SJSA1 (cell line): Measurements from ENCODE around the gene MARCHF2. TPM values are rescaled to one million over a fixed set of nuclear protein-coding genes. Genes with fewer than 3 reads are reported as not detected.
"Not testable (repeated sequence)": the region's sequence is repeated elsewhere in the genome, so short reads cannot be mapped to it uniquely, and the experiment has no call there.

Experiments
- DNase-seq, 2 experiments: peaks; one replicate each; pipeline ENCODE4 v3.0.0-alpha.2; 2015 to 2020; ENCODE audit warnings: low spot score in 2 of 2, low read depth in 1 of 2
- H3K27ac ChIP-seq: fragments of 250-450 bp; sonication (Bioruptor Pico); 2 replicates; pipeline ENCODE4 v1.5.1; 2020; ENCODE audit warnings: mild to moderate bottlenecking, moderate library complexity
- H3K27me3 ChIP-seq: fragments of 250-450 bp; sonication (Bioruptor Pico); replicated peaks from 2 replicates; pipeline ENCODE4 v1.5.1; 2020; ENCODE audit warnings: mild to moderate bottlenecking, moderate library complexity
- H3K36me3 ChIP-seq: fragments of 250-450 bp; sonication (Bioruptor Pico); 2 replicates; pipeline ENCODE4 v1.5.1; 2020; ENCODE audit warnings: mild to moderate bottlenecking
- H3K4me1 ChIP-seq: fragments of 250-450 bp; sonication (Bioruptor Pico); replicated peaks from 2 replicates; pipeline ENCODE4 v1.6.1; 2021; ENCODE audit warnings: mild to moderate bottlenecking
- H3K4me3 ChIP-seq: fragments of 250-450 bp; sonication (Bioruptor Pico); 2 replicates; pipeline ENCODE4 v1.5.1; 2020; ENCODE audit warnings: mild to moderate bottlenecking
- H3K9me3 ChIP-seq: fragments of 250-450 bp; sonication (Bioruptor Pico); replicated peaks from 2 replicates; pipeline ENCODE4 v1.5.1; 2020; ENCODE audit warnings: mild to moderate bottlenecking
- total RNA-seq: library from RNA; depleted of rRNA; stranded (reverse); fragments of >200 nt; shearing (Covaris generic); gene quantifications from 2 replicates; pipeline ENCODE4 v1.2.3, GENCODE V29; 2014

Gene MARCHF2
- total RNA-seq, 1 experiment from 2014 or later, result 37.9 TPM

- H3K9me3 ChIP-seq, DNase-seq, H3K27me3 ChIP-seq, H3K36me3 ChIP-seq, H3K4me1 ChIP-seq, H3K27ac ChIP-seq, H3K4me3 ChIP-seq: not testable (repeated sequence)
Observed at GRCh38 chr19:8410718-8411117, 2.4 kb upstream of the MARCHF2 start.

GRCh38 chr19:8413629-8413995, 507 bp downstream of the MARCHF2 start:
- H3K27ac ChIP-seq, result no peak overlapping the region
- peaks cover 3% of the 10 kb centered on the region; the same call in 1 of the 2 replicates for H3K9me3 ChIP-seq
- DNase-seq, result no peak
- no peaks in the 10 kb centered on the region for H3K27me3 ChIP-seq
- H3K36me3 ChIP-seq, result peaks cover 5% of the 10 kb centered on the region; the same call in 1 of the 2 replicates
- H3K4me3 ChIP-seq, result peak overlapping the region; percentile 90
- H3K4me1 ChIP-seq, result peaks cover 14% of the 10 kb centered on the region

- Histone ChIP-seq H3K27me3 (no peaks in the 10 kb centered on the region), H3K4me3 (no peak overlapping the region), H3K9me3 (peaks cover 3% of the 10 kb centered on the region; the same call in 1 of the 2 replicates), H3K36me3 (peaks cover 5% of the 10 kb centered on the region; the same call in 1 of the 2 replicates), H3K27ac (no peak overlapping the region), H3K4me1 (peaks cover 14% of the 10 kb centered on the region)
- no peak for DNase-seq
Observed at GRCh38 chr19:8416796-8417195, 3.7 kb downstream of the MARCHF2 start.

GRCh38 chr19:8421484-8422461, 8.7 kb downstream of the MARCHF2 start:
- Histone ChIP-seq H3K27me3 (no peaks in the 10 kb centered on the region), H3K36me3 (no peaks in the 10 kb centered on the region), H3K4me1 (peaks cover 27% of the 10 kb centered on the region), H3K27ac (no peak overlapping the region), H3K4me3 (no peak overlapping the region), H3K9me3 (no peaks in the 10 kb centered on the region)
- DNase-seq, result no peak

GRCh38 chr19:8423817-8424223, 10.7 kb downstream of the MARCHF2 start:
- no peaks in the 10 kb centered on the region for H3K27me3 ChIP-seq
- H3K9me3 ChIP-seq, result no peaks in the 10 kb centered on the region
- DNase-seq, result peak; percentile 95 to 96
- H3K36me3 ChIP-seq, result no peaks in the 10 kb centered on the region
- H3K4me1 ChIP-seq, result peaks cover 21% of the 10 kb centered on the region
- peak overlapping the region; percentile 90 for H3K27ac ChIP-seq
- peak overlapping the region; percentile 17; the same call in 1 of the 2 replicates for H3K4me3 ChIP-seq

GRCh38 chr19:8425331-8425730, 12.2 kb downstream of the MARCHF2 start:
- not testable (repeated sequence) for H3K27ac ChIP-seq

GRCh38 chr19:8426283-8426682, 13.2 kb downstream of the MARCHF2 start:
- peaks cover 21% of the 10 kb centered on the region for H3K4me1 ChIP-seq
- DNase-seq, result no peak
- H3K27ac ChIP-seq, result no peak overlapping the region
- H3K27me3 ChIP-seq, result no peaks in the 10 kb centered on the region
- H3K36me3 ChIP-seq, result no peaks in the 10 kb centered on the region
- H3K9me3 ChIP-seq, result no peaks in the 10 kb centered on the region
- H3K4me3 ChIP-seq, result no peak overlapping the region

More at GRCh38 chr19:8425331-8425730, 12.2 kb downstream of the MARCHF2 start:
- H3K4me3 ChIP-seq, H3K36me3 ChIP-seq, DNase-seq, H3K27me3 ChIP-seq, H3K9me3 ChIP-seq: not testable (repeated sequence)
- peaks cover 21% of the 10 kb centered on the region for H3K4me1 ChIP-seq

- Histone ChIP-seq H3K36me3 (no peaks in the 10 kb centered on the region), H3K27ac (no peak overlapping the region), H3K27me3 (no peaks in the 10 kb centered on the region), H3K4me3 (no peak overlapping the region), H3K9me3 (no peaks in the 10 kb centered on the region), H3K4me1 (peaks cover 13% of the 10 kb centered on the region)
- no peak for DNase-seq
Observed at GRCh38 chr19:8429044-8429443, 15.9 kb downstream of the MARCHF2 start.

GRCh38 chr19:8429826-8430225, 16.7 kb downstream of the MARCHF2 start:
- Histone ChIP-seq H3K4me3 (no peak overlapping the region), H3K9me3 (no peaks in the 10 kb centered on the region), H3K36me3 (no peaks in the 10 kb centered on the region), H3K27me3 (no peaks in the 10 kb centered on the region), H3K4me1 (peaks cover 12% of the 10 kb centered on the region), H3K27ac (no peak overlapping the region)
- no peak for DNase-seq

- Histone ChIP-seq H3K27me3 (no peaks in the 10 kb centered on the region), H3K4me3 (no peak overlapping the region), H3K27ac (no peak overlapping the region), H3K9me3 (no peaks in the 10 kb centered on the region), H3K36me3 (no peaks in the 10 kb centered on the region), H3K4me1 (peaks cover 19% of the 10 kb centered on the region)
- no peak for DNase-seq
Observed at GRCh38 chr19:8430650-8431049, 17.5 kb downstream of the MARCHF2 start.

- no peak overlapping the region for H3K4me3 ChIP-seq
- no peaks in the 10 kb centered on the region for H3K9me3 ChIP-seq
- H3K27me3 ChIP-seq, result no peaks in the 10 kb centered on the region
- H3K36me3 ChIP-seq, result 0 out of 2 replicates have a peak, but pooled peaks cover 3% of the 10 kb centered on the region
- no peak overlapping the region for H3K27ac ChIP-seq
- H3K4me1 ChIP-seq, result peaks cover 36% of the 10 kb centered on the region
- no peak for DNase-seq
Observed at GRCh38 chr19:8438236-8438635, 25.1 kb downstream of the MARCHF2 start.

GRCh38 chr19:8441725-8442544, 28.8 kb downstream of the MARCHF2 start:
- H3K4me1 ChIP-seq, result peaks cover 22% of the 10 kb centered on the region
- peaks cover 23% of the 10 kb centered on the region for H3K36me3 ChIP-seq
- no peak overlapping the region for H3K27ac ChIP-seq
- DNase-seq, result no peak
- no peaks in the 10 kb centered on the region for H3K27me3 ChIP-seq
- no peaks in the 10 kb centered on the region for H3K9me3 ChIP-seq
- no peak overlapping the region for H3K4me3 ChIP-seq

- not testable (repeated sequence) for DNase-seq, H3K27ac ChIP-seq, H3K27me3 ChIP-seq, H3K9me3 ChIP-seq
- H3K4me3 ChIP-seq, result peak overlapping the region; percentile 85
- H3K4me1 ChIP-seq, result peaks cover 20% of the 10 kb centered on the region
- peaks cover 31% of the 10 kb centered on the region for H3K36me3 ChIP-seq
Observed at GRCh38 chr19:8444140-8444676, 31.1 kb downstream of the MARCHF2 start.
